Astrocyte of the hippocampus (primary cell): Measurements from ENCODE around the gene PRODH.
"Not testable (repeated sequence)": the region's sequence is repeated elsewhere in the genome, so short reads cannot be mapped to it uniquely, and the experiment has no call there.

Experiments used
- DNase-seq: peaks from one replicate; pipeline ENCODE4 v3.0.0; 2011; ENCODE audit warnings: low read depth, low spot score

Gene PRODH

DNA sequence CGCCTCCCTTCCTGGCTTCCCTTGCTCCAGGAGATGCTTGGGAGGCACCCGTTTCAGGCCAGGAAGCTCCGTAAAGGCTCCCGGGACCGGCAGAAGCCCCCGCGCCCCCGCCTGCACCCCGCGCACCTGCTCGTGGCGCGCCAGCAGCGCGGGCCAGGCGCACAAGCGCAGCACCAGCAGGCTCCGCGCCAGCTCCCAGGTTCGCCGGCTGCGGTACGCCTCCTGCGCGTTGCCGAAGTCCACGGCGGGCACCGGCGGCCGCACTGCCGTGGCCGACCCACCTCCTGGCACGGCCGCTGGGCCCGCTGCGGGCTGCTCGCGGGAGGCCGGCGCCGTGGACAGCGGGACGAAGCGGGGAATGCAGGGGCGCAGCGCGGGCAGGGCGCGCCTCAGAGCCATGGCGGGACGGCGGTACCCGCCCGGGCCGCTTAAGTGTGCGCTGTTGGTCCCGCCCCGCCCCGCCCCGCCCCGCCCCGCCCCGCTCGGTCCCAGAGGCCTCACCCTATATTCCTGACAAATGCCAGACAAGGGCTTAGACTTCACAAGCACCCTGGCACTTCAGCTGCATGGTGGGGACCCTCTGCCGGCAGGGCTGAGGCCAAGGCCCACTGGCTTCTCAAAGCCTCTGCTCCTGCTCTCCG is at the start of gene PRODH:
PRODH (minus strand) TSS at position 405 of the 641 bp plus-strand sequence; CDS start at position 399, 6 bp downstream.
- no peak for DNase-seq

DNA sequence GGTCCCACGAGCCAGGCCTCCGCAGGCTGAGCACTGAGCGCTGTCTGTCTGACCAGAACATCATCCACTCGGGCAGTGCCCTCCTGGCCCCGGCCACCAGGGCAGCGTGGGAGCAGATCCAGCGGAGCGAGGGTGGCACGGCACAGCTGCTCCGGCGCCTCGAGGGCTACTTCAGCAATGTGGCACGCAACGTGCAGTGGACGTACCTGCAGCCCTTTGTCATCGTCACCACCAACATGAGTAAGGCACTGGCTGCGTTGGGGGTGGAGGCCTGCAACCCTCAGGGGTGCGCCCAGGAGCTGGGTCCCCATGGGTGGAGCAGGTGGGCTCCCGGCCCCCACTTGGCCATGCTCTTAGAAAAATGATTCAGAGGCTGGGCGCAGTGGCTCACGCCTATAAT is 49.7 kb upstream of the PRODH start:
- no peak for DNase-seq

DNA sequence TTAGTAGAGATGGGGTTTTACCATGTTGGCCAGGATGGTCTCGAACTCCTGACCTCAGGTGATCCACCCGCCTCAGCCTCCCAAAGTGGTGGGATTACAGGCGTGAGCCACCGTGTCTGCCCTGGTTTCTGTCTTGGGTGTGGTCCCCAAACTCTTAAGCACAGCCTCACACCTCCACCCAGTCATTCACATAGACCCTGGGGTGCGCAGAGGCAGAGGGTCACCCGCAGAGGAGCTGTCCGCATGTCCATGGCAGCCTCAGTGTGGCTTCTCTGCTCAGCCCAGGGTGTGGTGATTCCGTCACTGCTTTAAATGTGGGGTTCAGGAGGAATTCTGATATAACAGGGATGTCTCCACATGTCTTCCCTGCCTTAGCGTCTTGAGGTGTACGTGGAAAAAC is 48.5 kb upstream of the PRODH start:
- no peak for DNase-seq

GRCh38 chr22:18983120-18983651 is 47.1 kb upstream of the PRODH start:
- no peak for DNase-seq

- no peak for DNase-seq
Observed at GRCh38 chr22:18980829-18981228, 44.7 kb upstream of the PRODH start.

- no peak for DNase-seq
Observed at GRCh38 chr22:18979957-18980356, 43.9 kb upstream of the PRODH start.

DNA sequence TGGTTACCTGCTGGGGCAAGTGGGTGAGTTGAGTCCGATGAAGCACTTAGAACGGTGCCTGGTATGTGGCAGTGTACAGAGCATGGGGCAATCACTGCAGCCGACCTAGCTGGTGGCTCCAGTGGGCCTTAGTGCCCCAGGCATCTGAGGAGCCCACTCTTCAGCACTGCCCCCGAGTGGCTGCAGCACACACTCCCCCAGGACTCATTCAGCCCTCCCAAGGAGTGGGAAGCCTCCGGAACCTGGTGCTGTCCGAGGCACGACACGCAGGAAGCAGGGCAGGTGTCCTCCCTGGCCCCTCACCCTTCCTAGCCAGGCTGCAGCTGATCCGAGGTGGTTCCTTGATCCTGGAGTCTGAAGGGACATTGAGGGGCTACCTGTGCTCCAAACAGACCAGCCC is 42.4 kb upstream of the PRODH start:
- DNase-seq = no peak

GRCh38 chr22:18977824-18978425 is 41.8 kb upstream of the PRODH start:
- DNase-seq = no peak

GRCh38 chr22:18976197-18976751 is 40.2 kb upstream of the PRODH start:
- DNase-seq = no peak

GRCh38 chr22:18975434-18976196 is 39.5 kb upstream of the PRODH start:
- DNase-seq = no peak

GRCh38 chr22:18974477-18975180 is 38.5 kb upstream of the PRODH start:
- no peak for DNase-seq

GRCh38 chr22:18973264-18974031 is 37.4 kb upstream of the PRODH start:
- no peak for DNase-seq

DNA sequence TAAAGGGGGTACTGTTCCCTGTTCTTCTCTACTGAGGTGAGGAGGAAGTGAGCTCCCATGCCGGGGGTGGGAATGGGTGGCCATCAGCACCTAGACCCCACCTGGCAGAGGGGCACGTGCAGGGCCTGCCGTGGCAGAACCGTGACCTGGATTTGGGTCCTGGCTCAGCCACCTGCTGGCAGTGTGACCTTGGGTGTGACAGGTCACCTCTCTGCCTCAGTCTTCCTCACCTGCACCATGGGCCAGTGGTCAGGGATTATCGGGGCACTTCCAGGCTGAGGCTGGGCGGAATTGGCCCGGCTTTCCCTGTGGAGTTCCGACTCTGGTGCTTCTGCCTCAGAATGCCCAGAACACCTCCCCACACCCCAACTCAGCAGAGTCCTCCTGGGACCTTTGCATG is 36.5 kb upstream of the PRODH start:
- DNase-seq = not testable (repeated sequence)

GRCh38 chr22:18972029-18972428 is 35.9 kb upstream of the PRODH start:
- not testable (repeated sequence) for DNase-seq

GRCh38 chr22:18971321-18971751 is 35.2 kb upstream of the PRODH start:
- no peak for DNase-seq

GRCh38 chr22:18970948-18971315 is 34.8 kb upstream of the PRODH start:
- DNase-seq = no peak

DNA sequence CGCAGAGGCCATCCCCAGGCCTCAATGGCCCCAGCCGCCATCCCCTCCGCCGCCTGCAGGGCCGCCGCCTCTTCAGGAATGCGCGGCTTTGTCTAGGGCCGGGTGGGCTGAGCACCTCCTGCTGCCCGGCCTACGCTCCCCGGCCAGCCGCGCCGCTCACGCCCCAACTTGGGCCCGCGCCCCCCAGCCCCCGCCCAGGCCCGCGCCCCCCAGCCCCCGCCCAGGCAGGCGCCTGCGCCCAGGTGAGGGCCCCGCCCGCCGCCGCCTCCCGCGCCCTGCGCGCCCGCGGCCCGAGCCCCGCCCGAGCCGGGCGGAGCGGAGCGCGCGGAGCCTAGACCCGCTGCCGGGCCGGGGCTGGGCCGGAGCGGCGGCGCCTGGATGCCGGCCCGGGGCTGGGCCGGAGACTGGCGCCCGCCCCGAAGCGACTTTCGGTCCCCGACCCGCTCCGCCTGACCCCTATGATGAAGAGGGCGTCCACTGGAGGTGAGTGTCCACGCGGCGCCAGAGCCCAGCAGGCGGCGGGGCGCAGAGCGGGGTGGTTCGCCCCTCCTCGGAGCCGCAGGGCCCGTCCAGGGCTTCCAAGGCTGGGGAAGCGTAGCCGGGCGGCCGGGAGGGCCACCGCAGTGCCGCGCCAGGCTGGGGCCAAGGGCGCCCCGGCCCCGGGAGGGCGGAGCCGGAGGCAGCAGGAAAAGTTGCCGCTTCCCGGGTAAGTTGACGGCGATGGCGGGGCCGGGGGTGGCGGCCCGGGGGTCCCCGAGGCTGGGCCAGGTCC is 34.3 kb upstream of the PRODH start:
- DNase-seq = peak; percentile 57

GRCh38 chr22:18969158-18969942 is 33.3 kb upstream of the PRODH start:
- DNase-seq = not testable (repeated sequence)

GRCh38 chr22:18968011-18968749 is 32.1 kb upstream of the PRODH start:
- peak; percentile 64 for DNase-seq
